ENCODE results near the gene BAIAP2.

BAIAP2 gene

DNA sequence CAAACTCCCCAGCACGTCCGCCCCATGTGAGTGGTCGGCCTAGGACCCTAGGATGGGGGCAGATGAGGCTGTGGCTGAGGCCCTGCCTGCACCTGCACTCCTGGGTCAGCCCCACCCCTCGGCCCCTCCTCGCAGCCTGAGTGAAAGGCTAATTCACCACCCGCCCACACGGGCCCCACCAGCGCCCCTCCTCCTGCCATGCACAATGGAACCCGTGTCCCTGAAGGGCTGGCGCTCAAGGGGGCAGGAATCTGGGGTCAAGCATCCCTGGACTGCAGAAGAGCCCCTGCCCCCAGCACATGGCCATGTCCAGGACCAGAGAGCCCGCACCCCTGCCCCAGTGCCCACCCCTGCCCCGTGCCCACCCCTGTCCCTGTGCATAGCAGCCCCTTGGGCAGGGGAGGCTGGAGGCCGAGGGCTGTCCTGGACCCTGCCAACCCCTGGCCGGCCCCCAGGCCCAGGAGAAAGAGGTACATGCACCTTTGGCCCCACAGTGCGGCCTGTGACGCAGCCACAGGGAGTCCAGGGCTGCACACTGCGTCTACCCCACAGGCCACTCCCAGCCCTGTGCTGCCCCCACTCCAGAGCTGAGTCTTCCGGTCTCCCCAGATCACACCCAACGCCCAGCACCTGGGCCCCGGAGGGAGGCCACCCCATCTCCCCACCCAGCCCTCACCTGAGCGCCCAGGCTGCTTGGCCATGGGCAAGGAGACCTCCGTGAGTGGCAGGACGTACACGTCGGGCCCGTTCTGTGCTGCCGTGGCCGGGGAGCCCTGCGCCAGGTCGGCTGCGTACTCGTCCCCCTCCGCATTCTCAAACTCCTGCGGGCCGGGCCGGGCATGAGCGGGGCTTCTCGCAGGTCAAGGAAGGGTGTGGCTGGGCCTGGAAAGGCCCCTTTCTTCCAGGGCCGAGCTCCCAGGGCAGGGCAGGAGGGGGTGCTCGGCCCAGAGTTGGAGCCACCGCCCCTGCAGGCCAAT lies 95.7 kb downstream of the BAIAP2 start:
- H3K4me3 Mint-ChIP-seq: no peak overlapping the region
- no peaks in the 10 kb centered on the region for H3K9me3 Mint-ChIP-seq
- no peak overlapping the region for H3K27ac Mint-ChIP-seq
- no peak for DNase-seq
- TF ChIP-seq, protein P1, sequence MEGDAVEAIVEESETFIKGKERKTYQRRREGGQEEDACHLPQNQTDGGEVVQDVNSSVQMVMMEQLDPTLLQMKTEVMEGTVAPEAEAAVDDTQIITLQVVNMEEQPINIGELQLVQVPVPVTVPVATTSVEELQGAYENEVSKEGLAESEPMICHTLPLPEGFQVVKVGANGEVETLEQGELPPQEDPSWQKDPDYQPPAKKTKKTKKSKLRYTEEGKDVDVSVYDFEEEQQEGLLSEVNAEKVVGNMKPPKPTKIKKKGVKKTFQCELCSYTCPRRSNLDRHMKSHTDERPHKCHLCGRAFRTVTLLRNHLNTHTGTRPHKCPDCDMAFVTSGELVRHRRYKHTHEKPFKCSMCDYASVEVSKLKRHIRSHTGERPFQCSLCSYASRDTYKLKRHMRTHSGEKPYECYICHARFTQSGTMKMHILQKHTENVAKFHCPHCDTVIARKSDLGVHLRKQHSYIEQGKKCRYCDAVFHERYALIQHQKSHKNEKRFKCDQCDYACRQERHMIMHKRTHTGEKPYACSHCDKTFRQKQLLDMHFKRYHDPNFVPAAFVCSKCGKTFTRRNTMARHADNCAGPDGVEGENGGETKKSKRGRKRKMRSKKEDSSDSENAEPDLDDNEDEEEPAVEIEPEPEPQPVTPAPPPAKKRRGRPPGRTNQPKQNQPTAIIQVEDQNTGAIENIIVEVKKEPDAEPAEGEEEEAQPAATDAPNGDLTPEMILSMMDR (IDR thresholded peaks at IDR 0.05): no peak
- peaks cover 17% of the 10 kb centered on the region for H3K4me1 Mint-ChIP-seq
- no peaks in the 10 kb centered on the region for H3K27me3 Mint-ChIP-seq (ENCODE audit: low read depth, poor library complexity)
- H3K36me3 Mint-ChIP-seq (ENCODE audit: low read depth): no peaks in the 10 kb centered on the region

DNA sequence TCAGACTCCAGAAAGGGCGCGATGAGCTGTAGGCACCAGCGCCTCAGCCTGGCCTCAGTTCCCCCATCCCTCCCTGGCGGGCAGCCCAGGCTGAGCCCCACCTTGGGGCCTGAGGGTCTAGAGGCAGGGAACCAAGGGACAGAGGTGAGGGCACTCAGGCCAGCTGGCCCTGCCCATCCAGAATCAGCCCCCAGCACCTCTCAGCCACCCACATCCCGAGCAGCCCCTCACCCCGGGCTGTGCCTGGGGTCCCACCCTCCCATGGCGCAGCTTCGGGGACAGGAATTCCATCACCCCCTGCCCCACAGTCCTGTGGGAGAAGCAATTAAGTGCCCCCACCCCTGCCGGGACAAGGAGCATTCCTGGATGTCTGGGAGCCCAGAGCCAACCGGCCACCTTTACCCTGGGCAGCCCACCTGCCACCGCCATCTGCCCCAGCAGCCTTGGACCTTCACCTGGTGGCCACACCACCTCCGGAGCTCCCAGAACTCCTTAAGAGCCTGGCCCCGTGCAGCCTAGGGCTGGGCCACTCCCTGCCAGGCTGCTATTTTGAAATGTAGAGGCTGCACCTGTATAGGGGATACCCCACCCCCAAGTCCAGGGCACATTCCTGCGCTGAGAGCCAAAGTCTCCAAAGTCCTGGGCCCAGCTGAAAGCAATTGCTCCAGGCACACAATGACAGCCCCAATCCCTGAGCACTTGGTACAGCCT lies 96.7 kb downstream of the BAIAP2 start:
- TF ChIP-seq, protein P1 (IDR thresholded peaks at IDR 0.05): no peak
- Mint-ChIP-seq H3K27me3 (ENCODE audit: low read depth, poor library complexity) (no peaks in the 10 kb centered on the region), H3K36me3 (ENCODE audit: low read depth) (no peaks in the 10 kb centered on the region), H3K27ac (no peak overlapping the region), H3K9me3 (no peaks in the 10 kb centered on the region), H3K4me1 (peaks cover 17% of the 10 kb centered on the region), H3K4me3 (no peak overlapping the region)
- no peak for DNase-seq

DNA sequence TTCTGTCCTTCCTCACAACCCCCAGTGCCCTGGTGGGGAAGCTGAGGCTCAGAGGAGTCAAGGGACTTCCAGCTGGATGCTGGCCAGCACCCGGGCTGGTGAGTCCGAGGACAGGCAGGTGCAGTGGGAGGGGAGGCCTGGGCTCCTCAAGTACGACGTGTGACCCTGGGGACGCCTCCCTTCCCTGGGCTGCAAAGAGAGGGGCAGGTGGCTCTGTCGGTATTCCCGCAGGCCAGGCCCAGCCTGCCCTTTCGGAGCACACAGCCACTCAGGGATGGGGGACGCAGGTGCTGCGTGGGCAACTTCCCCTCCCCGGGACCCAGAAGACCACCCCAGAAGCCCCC lies 97.2 kb downstream of the BAIAP2 start:
- H3K36me3 Mint-ChIP-seq (ENCODE audit: low read depth): no peaks in the 10 kb centered on the region
- H3K27ac Mint-ChIP-seq: no peak overlapping the region
- H3K9me3 Mint-ChIP-seq: no peaks in the 10 kb centered on the region
- H3K4me3 Mint-ChIP-seq: no peak overlapping the region
- TF ChIP-seq, protein P1 (IDR thresholded peaks at IDR 0.05): no peak
- H3K4me1 Mint-ChIP-seq: peaks cover 17% of the 10 kb centered on the region
- DNase-seq: no peak
- H3K27me3 Mint-ChIP-seq (ENCODE audit: low read depth, poor library complexity): no peaks in the 10 kb centered on the region

DNA sequence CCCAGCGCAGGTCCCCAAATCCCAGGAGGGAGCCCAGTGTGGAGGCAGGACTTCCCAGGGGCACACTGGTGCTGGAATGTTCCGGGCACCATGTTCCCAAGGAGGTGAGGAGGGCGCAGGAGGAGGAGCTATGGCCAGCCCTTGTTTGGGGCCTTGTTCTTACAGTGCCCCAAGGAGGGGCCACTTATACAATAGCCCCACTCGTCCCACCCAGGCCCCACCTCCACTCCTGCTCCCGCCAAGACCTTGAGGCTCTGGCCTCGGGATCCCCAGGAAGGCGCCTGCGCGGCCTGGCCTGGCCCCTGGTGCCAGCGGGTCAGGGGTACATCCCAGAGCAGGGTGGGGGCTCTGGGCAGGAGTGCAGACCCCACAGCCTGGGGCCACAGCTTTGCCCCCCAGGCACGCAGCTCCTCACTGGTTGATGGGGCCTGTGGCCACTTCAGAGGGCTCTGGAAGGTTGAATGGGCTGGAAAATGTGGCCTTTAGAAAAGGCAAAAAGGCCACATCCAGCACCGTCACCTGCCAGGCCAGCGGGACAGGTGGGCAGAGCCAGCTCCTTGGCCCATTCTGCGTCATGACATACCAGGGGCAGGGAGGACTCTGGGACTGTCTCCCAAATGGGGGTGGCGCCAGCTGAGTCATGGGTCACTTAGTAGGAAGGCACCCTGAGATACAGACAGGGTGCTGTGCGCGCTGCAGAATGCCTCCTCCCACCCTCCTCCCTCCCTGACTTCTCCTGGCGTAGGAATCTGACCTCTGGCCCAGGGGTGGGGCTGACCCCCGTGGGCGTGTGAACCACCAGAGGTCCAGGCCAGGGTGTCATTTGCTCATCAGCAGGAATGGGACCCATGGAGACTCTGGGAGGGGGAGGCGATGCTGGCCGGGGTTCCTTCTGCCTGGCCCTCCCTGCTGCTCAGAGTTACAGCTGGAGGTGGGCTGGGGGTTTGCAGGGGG lies 98.1 kb downstream of the BAIAP2 start:
- Mint-ChIP-seq H3K27me3 (ENCODE audit: low read depth, poor library complexity) (no peaks in the 10 kb centered on the region), H3K36me3 (ENCODE audit: low read depth) (no peaks in the 10 kb centered on the region), H3K27ac (no peak overlapping the region), H3K9me3 (no peaks in the 10 kb centered on the region), H3K4me3 (no peak overlapping the region), H3K4me1 (peaks cover 17% of the 10 kb centered on the region)
- TF ChIP-seq, protein P1 (IDR thresholded peaks at IDR 0.05): no peak
- peak; percentile 46 for DNase-seq

DNA sequence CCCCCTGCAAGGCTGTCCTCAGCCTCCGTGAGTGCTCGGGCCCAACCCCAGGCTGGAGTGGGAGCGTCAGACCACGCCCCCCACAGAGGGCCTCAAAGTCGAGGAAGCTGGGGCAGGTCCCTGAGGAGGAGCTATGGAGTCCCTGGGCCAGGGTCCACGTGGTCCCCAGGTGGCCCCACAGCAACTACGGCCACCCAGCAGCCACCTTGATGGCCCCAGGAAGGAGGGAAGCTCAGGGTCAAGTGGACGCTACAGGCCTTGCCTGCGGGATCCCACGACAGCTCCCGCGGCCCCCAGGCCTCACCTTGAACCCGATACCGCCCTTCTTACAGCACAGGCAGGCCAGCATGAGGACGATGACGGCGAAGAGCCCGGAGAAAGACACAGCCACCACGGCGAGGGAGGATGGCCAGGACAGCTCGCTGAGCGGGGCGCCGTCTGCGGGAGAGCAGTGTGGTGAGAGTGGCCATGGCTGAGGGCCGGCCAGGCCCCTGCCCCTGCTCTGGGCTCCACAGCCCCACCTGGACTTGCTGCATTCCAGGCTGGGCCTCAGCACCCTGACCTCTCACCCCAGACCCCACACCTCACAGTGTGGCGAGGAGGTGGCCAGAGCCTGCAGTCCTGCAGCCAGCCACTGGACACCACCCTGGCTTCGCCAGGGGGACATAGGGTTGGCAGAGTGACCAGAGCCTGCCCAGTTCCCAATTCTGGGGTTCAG lies 99.3 kb downstream of the BAIAP2 start:
- no peak overlapping the region for H3K27ac Mint-ChIP-seq
- H3K4me3 Mint-ChIP-seq: no peak overlapping the region
- H3K36me3 Mint-ChIP-seq (ENCODE audit: low read depth): no peaks in the 10 kb centered on the region
- TF ChIP-seq, protein P1 (IDR thresholded peaks at IDR 0.05): no peak
- peaks cover 10% of the 10 kb centered on the region for H3K27me3 Mint-ChIP-seq (ENCODE audit: low read depth, poor library complexity)
- no peak for DNase-seq
- H3K9me3 Mint-ChIP-seq: no peaks in the 10 kb centered on the region
- peaks cover 16% of the 10 kb centered on the region for H3K4me1 Mint-ChIP-seq
